ENCODE measurements around the gene CLEC2A. TPM values are rescaled to one million over a fixed set of nuclear protein-coding genes. Genes with fewer than 3 reads are reported as not detected.
"Not testable (repeated sequence)": the region's sequence is repeated elsewhere in the genome, so short reads cannot be mapped to it uniquely, and the experiment has no call there.

Gene CLEC2A, protein sequence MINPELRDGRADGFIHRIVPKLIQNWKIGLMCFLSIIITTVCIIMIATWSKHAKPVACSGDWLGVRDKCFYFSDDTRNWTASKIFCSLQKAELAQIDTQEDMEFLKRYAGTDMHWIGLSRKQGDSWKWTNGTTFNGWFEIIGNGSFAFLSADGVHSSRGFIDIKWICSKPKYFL
- total RNA-seq (not detected), polyA plus RNA-seq (not detected)
- long read RNA-seq, donor 1 = 0 reads
- long read RNA-seq, donor 2 = 0 reads
- long read RNA-seq, donor 3 = 0 reads
- long read RNA-seq, donor 4 = 0 reads
- long read RNA-seq, donor 5 = 0 reads

DNA sequence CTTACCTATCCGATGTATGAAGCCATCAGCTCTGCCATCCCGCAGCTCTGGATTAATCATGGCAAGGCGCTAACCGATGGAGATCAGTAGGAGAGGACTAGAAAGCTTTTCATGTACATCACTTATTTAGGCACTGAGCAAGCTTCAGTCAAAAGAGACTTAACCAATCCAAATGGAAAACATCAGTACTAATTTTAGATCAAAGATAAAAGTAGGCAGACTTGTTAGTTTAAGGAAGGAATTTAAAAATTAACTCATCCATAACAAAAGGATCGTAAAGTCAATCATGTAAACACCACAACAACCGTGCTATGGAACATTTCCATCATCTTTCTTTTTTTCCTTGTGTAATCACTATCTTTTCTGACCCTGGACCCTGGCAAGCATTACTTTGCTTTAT is at the start of gene CLEC2A:
TSS of gene CLEC2A (minus strand) at position 101 of the 400 bp plus-strand sequence. CDS start at position 60, 41 bp downstream.
- no peaks in the 10 kb centered on the region for H3K27me3 ChIP-seq (ENCODE audit: control insufficient read depth in 3 of 3, insufficient read depth in 3 of 3, low read length in 2 of 3)
- no peaks in the 10 kb centered on the region for H3K36me3 ChIP-seq (ENCODE audit: control insufficient read depth in 4 of 4, insufficient read depth in 4 of 4, low read length in 4 of 4)
- no peak within 1 kb of the TSS for H3K9ac ChIP-seq (ENCODE audit: insufficient read depth in 1 of 2, low read length in 2 of 2)
- no peak for ATAC-seq (ENCODE audit: insufficient read depth, low FRiP score)
- TF ChIP-seq, protein P1, sequence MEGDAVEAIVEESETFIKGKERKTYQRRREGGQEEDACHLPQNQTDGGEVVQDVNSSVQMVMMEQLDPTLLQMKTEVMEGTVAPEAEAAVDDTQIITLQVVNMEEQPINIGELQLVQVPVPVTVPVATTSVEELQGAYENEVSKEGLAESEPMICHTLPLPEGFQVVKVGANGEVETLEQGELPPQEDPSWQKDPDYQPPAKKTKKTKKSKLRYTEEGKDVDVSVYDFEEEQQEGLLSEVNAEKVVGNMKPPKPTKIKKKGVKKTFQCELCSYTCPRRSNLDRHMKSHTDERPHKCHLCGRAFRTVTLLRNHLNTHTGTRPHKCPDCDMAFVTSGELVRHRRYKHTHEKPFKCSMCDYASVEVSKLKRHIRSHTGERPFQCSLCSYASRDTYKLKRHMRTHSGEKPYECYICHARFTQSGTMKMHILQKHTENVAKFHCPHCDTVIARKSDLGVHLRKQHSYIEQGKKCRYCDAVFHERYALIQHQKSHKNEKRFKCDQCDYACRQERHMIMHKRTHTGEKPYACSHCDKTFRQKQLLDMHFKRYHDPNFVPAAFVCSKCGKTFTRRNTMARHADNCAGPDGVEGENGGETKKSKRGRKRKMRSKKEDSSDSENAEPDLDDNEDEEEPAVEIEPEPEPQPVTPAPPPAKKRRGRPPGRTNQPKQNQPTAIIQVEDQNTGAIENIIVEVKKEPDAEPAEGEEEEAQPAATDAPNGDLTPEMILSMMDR (IDR thresholded peaks at IDR 0.05; ENCODE audit: control extremely low read depth, extremely low read depth) = no peak
- H3K9me3 ChIP-seq (ENCODE audit: control insufficient read depth in 4 of 4, insufficient read depth in 3 of 4, low read length in 3 of 4) = no peaks in the 10 kb centered on the region
- DNase-seq = no peak
- WGBS, 2 donors = 85 to 87% methylated on average over 6 of the region's 6 CpGs
- H3K4me3 ChIP-seq = no peak within 1 kb of the TSS
- H3K4me1 ChIP-seq (ENCODE audit: control insufficient read depth in 5 of 5, insufficient read depth in 5 of 5, low read length in 5 of 5) = peaks cover 0 to 10% (median 0%) of the 10 kb centered on the region in 5 donors
- H3K27ac ChIP-seq (ENCODE audit: low read depth in 1 of 2, low read length in 1 of 2) = no peak within 1 kb of the TSS

DNA sequence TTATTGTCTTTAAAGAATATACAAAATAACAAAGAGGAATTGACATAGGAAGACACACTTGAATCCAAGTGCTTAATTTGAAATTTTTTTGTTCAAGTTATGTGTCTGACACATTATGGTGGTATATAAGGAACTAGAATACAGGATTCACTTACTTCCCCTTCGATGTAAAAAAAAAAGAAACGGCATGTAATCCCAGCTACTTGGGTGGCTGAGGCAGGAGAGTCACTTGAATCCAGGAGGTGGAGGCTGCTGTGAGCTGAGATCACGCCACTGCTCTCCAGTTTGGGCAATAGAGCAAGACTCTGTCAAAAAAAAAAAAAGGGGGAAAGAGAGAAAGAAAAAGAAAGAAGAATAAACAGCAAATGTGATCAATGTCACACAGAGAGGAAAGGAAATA is 48.0 kb upstream of the CLEC2A start:
- no peaks in the 10 kb centered on the region for H3K27me3 ChIP-seq (ENCODE audit: control insufficient read depth in 3 of 3, insufficient read depth in 3 of 3, low read length in 2 of 3)
- no peak overlapping the region for H3K9ac ChIP-seq (ENCODE audit: insufficient read depth in 1 of 2, low read length in 2 of 2)
- H3K36me3 ChIP-seq (ENCODE audit: control insufficient read depth in 4 of 4, insufficient read depth in 4 of 4, low read length in 4 of 4) = no peaks in the 10 kb centered on the region
- TF ChIP-seq, protein P1 (IDR thresholded peaks at IDR 0.05; ENCODE audit: control extremely low read depth, extremely low read depth) = no peak
- peaks cover 0 to 7% (median 0%) of the 10 kb centered on the region in 4 donors for H3K9me3 ChIP-seq (ENCODE audit: control insufficient read depth in 4 of 4, insufficient read depth in 3 of 4, low read length in 3 of 4)
- H3K4me1 ChIP-seq (ENCODE audit: control insufficient read depth in 5 of 5, insufficient read depth in 5 of 5, low read length in 5 of 5) = no peaks in the 10 kb centered on the region
- ATAC-seq (ENCODE audit: insufficient read depth, low FRiP score) = no peak
- no peak for DNase-seq
- no peak overlapping the region for H3K4me3 ChIP-seq
- 57 to 78% methylated on average over 3 of the region's 3 CpGs for WGBS, 2 donors
- no peak overlapping the region for H3K27ac ChIP-seq (ENCODE audit: low read depth in 1 of 2, low read length in 1 of 2)

DNA sequence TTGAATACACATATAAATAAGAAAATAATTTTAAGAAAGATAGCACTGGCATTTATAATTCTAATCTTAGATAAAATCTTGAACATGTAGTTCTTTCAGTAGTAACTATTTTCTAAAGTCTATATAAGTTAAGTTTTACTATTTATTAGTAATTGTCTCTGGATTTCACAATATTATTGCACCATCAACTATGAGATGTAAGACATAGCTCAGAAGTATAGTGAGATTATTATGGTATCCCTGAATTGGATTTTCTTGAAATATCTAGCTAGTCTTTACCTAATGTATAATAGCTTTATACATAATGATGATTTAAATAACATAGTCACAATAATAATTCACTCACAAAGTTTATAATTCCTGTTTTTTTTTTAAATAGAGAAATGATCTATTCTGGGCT is 45.7 kb upstream of the CLEC2A start:
- TF ChIP-seq, protein P1 (IDR thresholded peaks at IDR 0.05; ENCODE audit: control extremely low read depth, extremely low read depth) = no peak
- no peaks in the 10 kb centered on the region for H3K27me3 ChIP-seq (ENCODE audit: control insufficient read depth in 3 of 3, insufficient read depth in 3 of 3, low read length in 2 of 3)
- H3K9ac ChIP-seq (ENCODE audit: insufficient read depth in 1 of 2, low read length in 2 of 2) = no peak overlapping the region
- no peaks in the 10 kb centered on the region for H3K36me3 ChIP-seq (ENCODE audit: control insufficient read depth in 4 of 4, insufficient read depth in 4 of 4, low read length in 4 of 4)
- peaks cover 0 to 7% (median 0%) of the 10 kb centered on the region in 4 donors for H3K9me3 ChIP-seq (ENCODE audit: control insufficient read depth in 4 of 4, insufficient read depth in 3 of 4, low read length in 3 of 4)
- H3K27ac ChIP-seq (ENCODE audit: low read depth in 1 of 2, low read length in 1 of 2) = no peak overlapping the region
- H3K4me1 ChIP-seq (ENCODE audit: control insufficient read depth in 5 of 5, insufficient read depth in 5 of 5, low read length in 5 of 5) = no peaks in the 10 kb centered on the region
- no peak for DNase-seq
- H3K4me3 ChIP-seq = no peak overlapping the region
- no peak for ATAC-seq (ENCODE audit: insufficient read depth, low FRiP score)

DNA sequence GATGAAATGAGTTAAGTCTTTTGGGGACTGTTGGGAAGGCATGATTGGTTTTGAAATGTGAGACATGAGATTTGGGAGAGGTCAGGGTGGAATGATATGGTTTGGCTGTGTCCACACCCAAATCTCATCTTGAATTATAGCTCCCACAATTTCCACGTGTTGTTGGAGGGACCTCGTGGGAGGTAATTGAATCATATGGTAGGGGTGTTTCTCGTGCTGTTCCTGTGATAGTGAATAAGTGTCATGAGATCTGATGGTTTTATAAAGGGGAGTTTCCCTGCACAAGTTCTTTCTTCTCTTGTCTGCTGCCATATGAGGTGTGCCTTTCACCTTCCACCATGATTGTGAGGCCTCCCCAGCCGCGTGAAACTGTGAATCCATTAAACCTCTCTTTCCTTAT is 44.5 kb upstream of the CLEC2A start:
- 62 to 66% methylated on average over 5 of the region's 5 CpGs for WGBS, 2 donors
- not testable (repeated sequence) for H3K36me3 ChIP-seq (ENCODE audit: control insufficient read depth in 4 of 4, insufficient read depth in 4 of 4, low read length in 4 of 4); H3K27ac ChIP-seq (ENCODE audit: low read depth in 1 of 2, low read length in 1 of 2); H3K27me3 ChIP-seq (ENCODE audit: control insufficient read depth in 3 of 3, insufficient read depth in 3 of 3, low read length in 2 of 3); H3K4me1 ChIP-seq (ENCODE audit: control insufficient read depth in 5 of 5, insufficient read depth in 5 of 5, low read length in 5 of 5); ATAC-seq (ENCODE audit: insufficient read depth, low FRiP score); H3K9me3 ChIP-seq (ENCODE audit: control insufficient read depth in 4 of 4, insufficient read depth in 3 of 4, low read length in 3 of 4); H3K4me3 ChIP-seq; H3K9ac ChIP-seq (ENCODE audit: insufficient read depth in 1 of 2, low read length in 2 of 2); DNase-seq
